ENCODE measurements around the gene GAK. TPM values are rescaled to one million over a fixed set of nuclear protein-coding genes. Genes with fewer than 3 reads are reported as not detected.

Gene GAK
- total RNA-seq, 1 donor from 2014 or later = 89.1 TPM

DNA sequence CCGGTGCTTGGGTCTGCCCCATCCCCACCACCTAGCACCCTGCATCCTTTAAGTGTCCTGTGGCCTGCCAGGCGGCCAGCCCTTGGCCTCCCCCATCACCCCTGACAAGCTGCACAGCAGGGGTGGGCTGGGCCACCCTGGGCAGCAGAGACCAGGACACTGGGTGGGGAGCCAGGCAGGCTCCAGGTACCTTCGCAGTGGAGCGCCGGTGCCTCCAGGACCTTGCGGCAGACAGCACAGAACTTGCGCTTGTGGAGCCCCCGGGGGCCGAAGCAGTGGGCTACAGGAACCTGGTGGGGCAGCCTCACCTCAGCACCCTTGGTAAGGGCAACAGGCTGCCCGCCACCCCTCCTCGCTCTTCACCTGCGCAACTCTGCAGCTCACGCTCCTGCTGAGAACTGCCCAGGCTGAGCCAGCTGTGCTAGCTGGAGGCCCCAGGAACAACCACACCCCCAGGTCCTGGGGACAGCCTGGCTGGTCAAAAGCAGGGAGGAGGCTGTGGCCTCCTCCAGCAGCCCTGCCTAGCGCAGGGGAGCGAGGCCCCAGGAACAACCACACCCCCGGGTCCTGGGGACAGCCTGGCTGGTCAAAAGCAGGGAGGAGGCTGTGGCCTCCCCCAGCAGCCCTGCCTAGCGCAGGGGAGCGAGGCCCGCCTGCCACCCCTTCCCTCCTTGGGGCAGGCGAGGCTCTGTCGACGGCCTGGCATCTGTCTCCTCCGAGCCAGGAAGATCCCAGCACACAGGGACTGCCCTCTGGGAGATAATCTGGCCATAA is 36.7 kb upstream of the GAK start:
- DNase-seq (ENCODE audit: extremely low spot score in 2 of 2) = no peak
- Histone ChIP-seq H3K27ac (no peak overlapping the region), H3K4me3 (no peak overlapping the region), H3K27me3 (no peaks in the 10 kb centered on the region), H3K9me3 (no peaks in the 10 kb centered on the region), H3K4me1 (peaks cover 39% of the 10 kb centered on the region), H3K36me3 (peaks cover 0 to 8% of the 10 kb centered on the region in 2 donors)
- no peak for TF ChIP-seq POLR2AphosphoS5 (IDR thresholded peaks at IDR 0.05; ENCODE audit: insufficient read depth in 1 of 2, low read depth in 1 of 2)
- TF ChIP-seq, protein P1, sequence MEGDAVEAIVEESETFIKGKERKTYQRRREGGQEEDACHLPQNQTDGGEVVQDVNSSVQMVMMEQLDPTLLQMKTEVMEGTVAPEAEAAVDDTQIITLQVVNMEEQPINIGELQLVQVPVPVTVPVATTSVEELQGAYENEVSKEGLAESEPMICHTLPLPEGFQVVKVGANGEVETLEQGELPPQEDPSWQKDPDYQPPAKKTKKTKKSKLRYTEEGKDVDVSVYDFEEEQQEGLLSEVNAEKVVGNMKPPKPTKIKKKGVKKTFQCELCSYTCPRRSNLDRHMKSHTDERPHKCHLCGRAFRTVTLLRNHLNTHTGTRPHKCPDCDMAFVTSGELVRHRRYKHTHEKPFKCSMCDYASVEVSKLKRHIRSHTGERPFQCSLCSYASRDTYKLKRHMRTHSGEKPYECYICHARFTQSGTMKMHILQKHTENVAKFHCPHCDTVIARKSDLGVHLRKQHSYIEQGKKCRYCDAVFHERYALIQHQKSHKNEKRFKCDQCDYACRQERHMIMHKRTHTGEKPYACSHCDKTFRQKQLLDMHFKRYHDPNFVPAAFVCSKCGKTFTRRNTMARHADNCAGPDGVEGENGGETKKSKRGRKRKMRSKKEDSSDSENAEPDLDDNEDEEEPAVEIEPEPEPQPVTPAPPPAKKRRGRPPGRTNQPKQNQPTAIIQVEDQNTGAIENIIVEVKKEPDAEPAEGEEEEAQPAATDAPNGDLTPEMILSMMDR (IDR thresholded peaks at IDR 0.05) = no peak
- TF ChIP-seq POLR2A (IDR thresholded peaks at IDR 0.05) = no peak
- intact Hi-C loops (cut with DNase I) = no loop called here

DNA sequence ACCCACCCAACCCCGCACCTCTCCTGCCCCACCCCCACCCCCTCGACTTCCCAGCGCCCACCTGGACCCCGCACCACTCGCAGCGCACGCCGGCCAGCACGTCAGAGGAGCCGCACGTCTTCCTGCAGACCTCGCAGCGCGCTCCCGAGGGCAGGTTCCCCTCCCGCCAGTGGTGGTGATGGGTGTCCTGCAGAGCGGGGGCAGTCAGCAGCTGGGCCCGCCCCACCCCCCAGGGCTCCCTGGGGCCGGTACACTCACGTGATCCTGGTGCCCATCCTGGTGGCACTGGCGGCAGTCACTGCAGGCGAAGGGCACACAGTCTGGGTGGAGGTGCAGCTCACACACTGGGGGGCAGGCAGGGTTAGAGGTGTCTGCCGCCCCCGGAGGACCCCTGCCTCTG is 36.1 kb upstream of the GAK start:
- TF ChIP-seq POLR2A (IDR thresholded peaks at IDR 0.05) (no peak), POLR2AphosphoS5 (IDR thresholded peaks at IDR 0.05; ENCODE audit: insufficient read depth in 1 of 2, low read depth in 1 of 2) (no peak)
- TF ChIP-seq, protein P1 (IDR thresholded peaks at IDR 0.05) = no peak
- no peak for DNase-seq (ENCODE audit: extremely low spot score in 2 of 2)
- Histone ChIP-seq H3K4me3 (no peak overlapping the region), H3K4me1 (peaks cover 39% of the 10 kb centered on the region), H3K27ac (no peak overlapping the region), H3K9me3 (no peaks in the 10 kb centered on the region), H3K36me3 (peaks cover 0 to 8% of the 10 kb centered on the region in 2 donors), H3K27me3 (no peaks in the 10 kb centered on the region)
- intact Hi-C loops (cut with DNase I) = no loop called here

DNA sequence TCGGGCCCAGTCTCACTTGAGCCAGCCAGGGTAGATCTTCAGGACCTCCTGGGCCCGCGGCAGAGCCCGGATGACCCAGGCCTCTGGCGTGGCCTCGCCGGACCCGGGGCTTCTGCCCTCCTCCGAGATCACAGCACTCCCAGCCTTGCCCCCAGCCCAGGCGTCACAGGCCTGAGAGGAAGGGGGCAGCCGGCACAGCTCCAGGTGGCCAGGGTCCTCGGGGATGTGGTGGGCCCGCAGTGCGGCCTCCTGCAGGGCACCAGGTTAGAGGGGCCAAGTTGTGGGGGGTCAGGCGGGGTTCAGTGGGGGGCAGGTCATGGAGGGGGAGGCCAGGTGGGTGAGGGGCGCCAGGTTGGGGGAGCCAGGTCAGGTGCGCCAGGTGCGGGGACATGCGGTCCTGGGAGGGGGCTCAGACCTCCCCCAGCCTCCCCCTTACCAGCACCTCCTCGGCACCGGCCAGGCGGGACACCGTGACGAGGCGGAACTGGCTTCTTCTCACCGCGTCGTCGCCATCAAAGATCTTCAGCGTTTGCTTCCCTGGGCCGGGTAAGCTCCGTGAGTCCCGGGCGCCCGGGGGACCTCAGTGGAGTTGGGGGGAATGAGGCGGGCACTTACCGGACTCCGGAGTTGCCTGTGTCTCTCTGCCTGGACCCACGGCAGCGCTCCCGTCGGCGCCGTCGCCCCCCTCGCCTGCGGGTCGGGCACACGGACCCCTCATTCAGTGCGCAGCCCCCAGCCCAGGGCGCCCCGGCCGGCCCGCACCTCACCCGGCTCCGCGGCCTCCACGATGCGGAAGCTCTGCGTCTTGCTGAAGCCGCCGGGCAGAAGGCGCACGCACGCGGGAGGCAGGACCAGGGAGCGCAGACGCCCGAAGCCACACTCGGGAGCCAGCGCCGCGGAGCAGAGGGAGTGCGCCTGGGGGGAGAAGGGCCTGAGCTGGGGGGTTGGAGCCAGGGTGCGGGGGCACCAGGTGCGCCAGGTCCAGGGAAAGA is 35.3 kb upstream of the GAK start:
- intact Hi-C loops (cut with DNase I) = no loop called here
- no peak overlapping the region for H3K4me3 ChIP-seq
- H3K36me3 ChIP-seq = peaks cover 0 to 16% of the 10 kb centered on the region in 2 donors
- no peak overlapping the region for H3K27ac ChIP-seq
- no peaks in the 10 kb centered on the region for H3K27me3 ChIP-seq
- no peak for DNase-seq (ENCODE audit: extremely low spot score in 2 of 2)
- peaks cover 41% of the 10 kb centered on the region for H3K4me1 ChIP-seq
- TF ChIP-seq POLR2AphosphoS5 (IDR thresholded peaks at IDR 0.05; ENCODE audit: insufficient read depth in 1 of 2, low read depth in 1 of 2) = no peak
- TF ChIP-seq, protein P1 (IDR thresholded peaks at IDR 0.05) = no peak
- TF ChIP-seq POLR2A (IDR thresholded peaks at IDR 0.05) = no peak
- H3K9me3 ChIP-seq = no peaks in the 10 kb centered on the region

DNA sequence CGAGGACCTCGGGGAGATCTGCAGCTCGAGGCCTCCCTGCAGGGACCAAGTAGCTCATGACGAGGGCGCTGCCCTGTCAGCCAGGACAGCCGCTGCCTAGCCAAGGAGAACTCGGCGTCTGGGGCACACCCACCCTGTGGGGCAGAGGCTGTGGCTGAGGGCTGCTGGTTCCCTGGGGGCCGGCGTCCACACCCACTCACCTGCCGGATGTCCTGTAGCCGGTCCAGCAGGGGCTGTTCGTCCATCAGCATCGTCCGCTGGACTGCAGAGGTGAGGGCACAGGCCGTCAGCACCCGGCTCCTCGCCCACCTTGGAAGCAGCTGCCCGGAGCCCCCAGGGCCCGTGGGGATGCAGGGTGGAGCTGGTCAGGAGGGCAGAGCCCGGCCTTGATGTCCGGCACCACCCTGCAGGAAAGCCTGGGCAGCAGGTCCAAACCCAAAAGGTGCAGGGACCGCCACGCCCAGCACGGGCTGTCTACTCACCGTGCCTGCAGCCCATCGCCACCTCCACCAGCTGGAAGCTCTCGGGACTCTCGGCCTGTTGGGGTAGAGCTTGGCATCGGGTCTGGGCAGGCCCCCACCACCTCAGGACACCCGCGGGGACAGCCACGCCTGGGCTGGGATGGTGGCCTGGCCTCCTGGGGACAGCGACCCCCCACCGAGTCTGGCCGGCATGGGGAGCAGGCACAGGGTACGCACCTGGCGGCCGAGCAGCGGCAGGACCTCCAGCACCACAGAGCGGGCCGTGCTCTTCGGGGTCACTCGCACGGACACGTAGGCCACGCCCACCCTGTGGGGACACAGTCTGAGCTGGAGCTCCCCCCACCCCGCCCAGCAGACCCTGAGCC is 34.4 kb upstream of the GAK start:
- intact Hi-C loops (cut with DNase I) = no loop called here
- Histone ChIP-seq H3K4me1 (peaks cover 38% of the 10 kb centered on the region), H3K36me3 (peaks cover 0 to 26% of the 10 kb centered on the region in 2 donors), H3K9me3 (no peaks in the 10 kb centered on the region), H3K4me3 (no peak overlapping the region), H3K27ac (no peak overlapping the region), H3K27me3 (no peaks in the 10 kb centered on the region)
- no peak for TF ChIP-seq POLR2A (IDR thresholded peaks at IDR 0.05)
- DNase-seq (ENCODE audit: extremely low spot score in 2 of 2) = no peak

DNA sequence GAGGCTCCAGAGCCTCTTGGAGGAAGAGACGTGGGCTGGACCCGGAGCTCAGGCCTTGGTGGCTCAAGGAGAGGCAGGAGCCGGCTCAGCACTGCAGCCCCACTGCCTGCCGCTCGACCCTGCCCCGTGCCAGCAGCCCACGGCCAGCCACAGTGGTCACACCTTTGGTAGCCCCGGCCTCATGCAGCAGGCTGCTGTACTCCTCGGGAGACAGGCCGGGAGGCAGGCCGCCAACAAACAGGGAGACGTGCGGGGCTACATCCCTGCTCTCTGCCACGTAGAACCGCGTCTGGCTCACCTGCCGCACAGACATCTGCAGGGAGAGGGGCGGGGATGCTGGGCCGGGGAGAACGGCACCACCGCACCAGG is 33.6 kb upstream of the GAK start:
- Histone ChIP-seq H3K27me3 (no peaks in the 10 kb centered on the region), H3K4me1 (peaks cover 31% of the 10 kb centered on the region), H3K4me3 (no peak overlapping the region), H3K27ac (no peak overlapping the region), H3K36me3 (peaks cover 0 to 28% of the 10 kb centered on the region in 2 donors), H3K9me3 (no peaks in the 10 kb centered on the region)
- intact Hi-C loops (cut with DNase I) = no loop called here
- DNase-seq (ENCODE audit: extremely low spot score in 2 of 2) = no peak
- TF ChIP-seq, protein P1 (IDR thresholded peaks at IDR 0.05) = no peak
- TF ChIP-seq POLR2AphosphoS5 (IDR thresholded peaks at IDR 0.05; ENCODE audit: insufficient read depth in 1 of 2, low read depth in 1 of 2) (no peak), POLR2A (IDR thresholded peaks at IDR 0.05) (no peak)

Measured in vagina (tissue), 2 donors.